ENCODE results near the gene HPS5. TPM values are rescaled to one million over a fixed set of nuclear protein-coding genes. Genes with fewer than 3 reads are reported as not detected.

HPS5 gene
- total RNA-seq, 2 experiments from 2014 or later: 15.8 to 18.0 TPM

DNA sequence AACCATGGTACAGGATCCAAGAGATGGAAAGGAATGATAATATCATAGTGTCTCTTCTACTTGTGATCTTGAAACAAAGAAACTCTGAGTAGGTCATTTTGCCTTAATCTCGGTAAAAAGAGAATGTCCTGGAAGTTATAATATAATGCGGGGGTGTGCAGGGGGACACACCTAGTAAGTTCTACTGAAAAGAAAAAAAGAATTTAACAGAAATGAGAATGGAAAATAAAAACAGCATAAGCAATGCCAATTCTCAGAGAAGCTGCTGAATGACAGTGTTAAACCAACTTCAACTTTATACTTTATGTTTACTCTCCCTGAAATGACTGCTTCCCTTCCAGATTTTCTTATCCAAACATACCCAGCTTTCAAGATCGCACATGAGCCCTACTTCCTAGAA is 2.0 kb downstream of the HPS5 start:
- DNase-seq (no peak), ATAC-seq (no peak)
- Mint-ChIP-seq H3K27me3 (ENCODE audit: low read depth) (no peaks in the 10 kb centered on the region), H3K4me3 (peak overlapping the region; percentile 38), H3K4me1 (ENCODE audit: low read depth) (peaks cover 55% of the 10 kb centered on the region), H3K9me3 (ENCODE audit: insufficient read depth) (no peaks in the 10 kb centered on the region), H3K27ac (no peak overlapping the region), H3K36me3 (ENCODE audit: low read depth) (peaks cover 25% of the 10 kb centered on the region)
- ChIA-PET CTCF (interaction anchor here (1.0 to 4.7 kb wide), 7 partner anchors 13 to 402 kb away, joined by 3 to 40 read pairs (median 5); no protein-coding TSS in a partner anchor), POLR2A (interaction anchor here (1.4 to 4.4 kb wide), 3 partner anchors 64 to 76 kb away, joined by 3 to 74 read pairs (median 27); partner anchors contain the start of gene LDHA)

- POLR2A ChIA-PET: no interaction called here
These were observed 4.4 kb downstream of the HPS5 start for GRCh38 chr11:18317551-18317950.

GRCh38 chr11:18315893-18316292 is 6.0 kb downstream of the HPS5 start:
- Mint-ChIP-seq H3K27ac (no peak overlapping the region), H3K4me1 (ENCODE audit: low read depth) (peaks cover 28% of the 10 kb centered on the region), H3K4me3 (no peak overlapping the region), H3K27me3 (ENCODE audit: low read depth) (no peaks in the 10 kb centered on the region), H3K36me3 (ENCODE audit: low read depth) (peaks cover 23% of the 10 kb centered on the region), H3K9me3 (ENCODE audit: insufficient read depth) (no peaks in the 10 kb centered on the region)
- ATAC-seq (no peak), DNase-seq (no peak)
- CTCF ChIA-PET: interaction anchor here (1.2 to 2.2 kb wide), 3 partner anchors 16 to 72 kb away, joined by 3 to 9 read pairs (median 6); no protein-coding TSS in a partner anchor
- POLR2A ChIA-PET: interaction anchor here (0.7 kb wide), 1 partner anchor 79 kb away, joined by 3 read pairs; the partner anchor contains the start of gene LDHA

More at GRCh38 chr11:18317551-18317950, 4.4 kb downstream of the HPS5 start:
- H3K4me1 Mint-ChIP-seq (ENCODE audit: low read depth): peaks cover 35% of the 10 kb centered on the region
- CTCF ChIA-PET: interaction anchor here (2.2 kb wide), 1 partner anchor 74 kb away, joined by 9 read pairs; no protein-coding TSS in a partner anchor
- H3K9me3 Mint-ChIP-seq (ENCODE audit: insufficient read depth): no peaks in the 10 kb centered on the region
- H3K27me3 Mint-ChIP-seq (ENCODE audit: low read depth): no peaks in the 10 kb centered on the region
- H3K27ac Mint-ChIP-seq: no peak overlapping the region
- H3K36me3 Mint-ChIP-seq (ENCODE audit: low read depth): peaks cover 15% of the 10 kb centered on the region
- no peak for ATAC-seq
- H3K4me3 Mint-ChIP-seq: no peak overlapping the region
- no peak for DNase-seq

- H3K4me3 Mint-ChIP-seq: no peak overlapping the region
- H3K36me3 Mint-ChIP-seq (ENCODE audit: low read depth): peaks cover 26% of the 10 kb centered on the region
- ChIA-PET CTCF (interaction anchor here (1.2 to 2.3 kb wide), 3 partner anchors 8 to 71 kb away, joined by 3 to 6 read pairs (median 6); no protein-coding TSS in a partner anchor), POLR2A (interaction anchor here (0.6 to 1.4 kb wide), 2 partner anchors 55 to 69 kb away, joined by 3 to 4 read pairs; no protein-coding TSS in a partner anchor)
- no peak for DNase-seq
- H3K9me3 Mint-ChIP-seq (ENCODE audit: insufficient read depth): no peaks in the 10 kb centered on the region
- no peak overlapping the region for H3K27ac Mint-ChIP-seq
- H3K4me1 Mint-ChIP-seq (ENCODE audit: low read depth): peaks cover 20% of the 10 kb centered on the region
- ATAC-seq: no peak
- no peaks in the 10 kb centered on the region for H3K27me3 Mint-ChIP-seq (ENCODE audit: low read depth)
These were observed 7.0 kb downstream of the HPS5 start for GRCh38 chr11:18314784-18315523.

DNA sequence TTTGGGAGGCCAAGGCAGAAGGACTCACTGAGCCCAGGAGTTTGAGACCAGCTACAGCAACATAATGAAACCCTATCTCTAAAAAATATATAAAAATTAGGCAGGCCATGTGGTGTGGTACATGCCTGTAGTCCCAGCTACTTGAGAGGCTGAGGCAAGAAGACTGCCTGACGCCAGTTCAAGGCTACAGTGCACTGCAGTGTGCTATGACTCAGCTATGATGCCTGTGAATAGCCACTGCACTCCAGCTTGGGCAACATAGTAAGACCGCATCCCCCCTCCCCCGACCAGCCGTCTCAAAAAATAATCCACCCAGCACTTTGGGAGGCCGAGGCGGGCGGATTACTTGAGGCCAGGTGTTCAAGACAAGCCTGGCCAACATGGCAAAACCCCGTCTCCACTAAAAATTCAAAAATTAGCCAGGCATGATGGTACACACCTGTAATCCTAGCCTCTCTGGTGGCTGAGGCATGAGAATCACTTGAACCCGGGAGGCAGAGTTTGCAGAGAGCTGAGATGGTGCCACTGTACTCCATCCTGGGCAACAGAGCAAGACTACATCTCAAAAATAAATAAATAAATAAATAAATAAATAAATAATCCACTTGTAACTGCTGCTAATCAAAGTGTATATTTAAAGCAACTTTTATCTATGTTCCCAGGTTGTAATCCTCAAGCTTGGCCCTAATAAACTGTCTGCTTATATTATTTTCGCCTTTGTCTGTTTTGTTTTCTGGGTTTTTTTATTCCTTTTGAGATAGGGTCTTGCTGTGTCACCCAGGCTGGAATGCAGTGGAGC is 7.8 kb downstream of the HPS5 start:
- DNase-seq (no peak), ATAC-seq (no peak)
- Mint-ChIP-seq H3K9me3 (ENCODE audit: insufficient read depth) (no peaks in the 10 kb centered on the region), H3K27me3 (ENCODE audit: low read depth) (no peaks in the 10 kb centered on the region), H3K27ac (no peak overlapping the region), H3K4me3 (no peak overlapping the region), H3K4me1 (ENCODE audit: low read depth) (peaks cover 13% of the 10 kb centered on the region), H3K36me3 (ENCODE audit: low read depth) (peaks cover 26% of the 10 kb centered on the region)
- POLR2A ChIA-PET: interaction anchor here (1.2 to 1.4 kb wide), 2 partner anchors 69 to 80 kb away, joined by 3 read pairs; partner anchors contain the start of gene LDHA
- CTCF ChIA-PET: interaction anchor here (1.2 to 2.3 kb wide), 2 partner anchors 7 to 70 kb away, joined by 3 to 6 read pairs; no protein-coding TSS in a partner anchor

DNA sequence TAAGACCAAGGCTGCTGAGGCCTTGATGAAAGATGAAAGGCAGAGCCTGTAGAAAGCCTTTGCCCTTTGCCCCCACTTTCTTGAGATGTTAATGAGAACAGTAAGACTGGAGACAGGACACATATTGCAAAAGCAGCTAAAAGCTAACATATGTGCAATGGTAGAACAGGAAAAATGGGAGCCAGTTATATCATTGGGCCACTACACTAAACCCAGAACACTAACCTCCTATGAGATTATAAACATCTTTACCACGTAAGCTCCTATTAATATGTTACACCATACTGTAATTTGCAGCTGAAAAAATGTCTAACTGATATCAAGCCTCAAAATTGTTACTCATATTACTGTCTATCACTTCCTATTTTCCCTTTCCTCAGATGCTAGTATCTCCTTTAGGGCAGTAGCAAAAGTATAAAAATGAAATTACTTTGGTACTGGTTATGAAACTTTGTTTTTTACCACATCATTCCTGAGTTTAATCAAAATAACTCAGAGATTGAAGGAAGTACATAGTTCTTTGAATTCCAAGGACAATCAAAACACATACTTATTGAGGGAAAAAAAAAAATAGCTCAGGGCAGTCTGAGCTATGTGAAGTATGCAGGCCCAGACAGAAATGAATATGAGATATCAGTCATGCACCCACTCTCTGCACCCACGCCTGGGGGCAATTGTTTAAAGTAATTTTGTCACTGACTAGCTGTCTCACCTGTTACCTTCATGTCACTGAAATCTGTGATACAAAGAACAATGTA is 9.1 kb downstream of the HPS5 start:
- ChIA-PET CTCF (no interaction called here), POLR2A (interaction anchor here (1.7 kb wide), 1 partner anchor 9 kb away, joined by 8 read pairs; the partner anchor contains the start of genes GTF2H1 and HPS5)
- ATAC-seq: no peak
- DNase-seq: no peak
- H3K4me3 Mint-ChIP-seq: no peak overlapping the region
- no peaks in the 10 kb centered on the region for H3K27me3 Mint-ChIP-seq (ENCODE audit: low read depth)
- no peaks in the 10 kb centered on the region for H3K9me3 Mint-ChIP-seq (ENCODE audit: insufficient read depth)
- H3K36me3 Mint-ChIP-seq (ENCODE audit: low read depth): peaks cover 34% of the 10 kb centered on the region
- peak overlapping the region; percentile 22 for H3K27ac Mint-ChIP-seq
- peaks cover 1% of the 10 kb centered on the region for H3K4me1 Mint-ChIP-seq (ENCODE audit: low read depth)

GRCh38 chr11:18312012-18312411 is 9.9 kb downstream of the HPS5 start:
- CTCF ChIA-PET: interaction anchor here (1.2 kb wide), 1 partner anchor 68 kb away, joined by 4 read pairs; no protein-coding TSS in a partner anchor
- Mint-ChIP-seq H3K4me3 (no peak overlapping the region), H3K4me1 (ENCODE audit: low read depth) (no peaks in the 10 kb centered on the region)

DNA sequence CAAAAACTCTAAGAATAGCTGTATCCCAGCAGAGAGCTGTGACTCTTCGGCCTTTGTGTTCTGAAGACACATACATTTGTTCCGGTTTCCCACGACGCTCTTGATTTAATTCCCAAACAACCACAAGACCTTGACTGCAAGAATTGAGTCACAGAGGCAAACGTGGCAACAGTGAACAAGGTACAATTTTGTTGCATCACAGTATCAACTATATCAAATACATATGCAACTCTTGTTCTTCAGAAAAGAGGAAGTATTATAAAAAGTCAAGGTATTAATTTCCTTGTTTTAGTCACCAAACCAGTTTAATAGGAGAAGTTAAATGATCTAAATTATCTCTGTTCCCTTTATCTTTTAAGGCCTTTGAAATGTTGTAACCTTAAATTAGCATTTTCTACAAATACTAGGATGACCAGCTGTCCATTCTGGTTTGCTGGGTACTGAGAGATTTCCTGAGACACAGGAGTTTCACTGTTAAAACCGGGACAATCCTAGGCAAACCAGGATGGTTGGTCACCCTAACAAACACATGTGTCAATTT is 11.1 kb downstream of the HPS5 start:
- no peak for DNase-seq
- Mint-ChIP-seq H3K9me3 (ENCODE audit: insufficient read depth) (no peaks in the 10 kb centered on the region), H3K27me3 (ENCODE audit: low read depth) (no peaks in the 10 kb centered on the region), H3K4me1 (ENCODE audit: low read depth) (no peaks in the 10 kb centered on the region), H3K4me3 (no peak overlapping the region), H3K27ac (no peak overlapping the region), H3K36me3 (ENCODE audit: low read depth) (peaks cover 42% of the 10 kb centered on the region)
- CTCF ChIA-PET: interaction anchor here (1.2 kb wide), 1 partner anchor 67 kb away, joined by 4 read pairs; no protein-coding TSS in a partner anchor
- POLR2A ChIA-PET: no interaction called here
- ATAC-seq: no peak

More at GRCh38 chr11:18312012-18312411, 9.9 kb downstream of the HPS5 start:
- H3K27me3 Mint-ChIP-seq (ENCODE audit: low read depth): no peaks in the 10 kb centered on the region
- ATAC-seq (no peak), DNase-seq (no peak)
- H3K9me3 Mint-ChIP-seq (ENCODE audit: insufficient read depth): no peaks in the 10 kb centered on the region
- POLR2A ChIA-PET: interaction anchor here (1.7 kb wide), 1 partner anchor 10 kb away, joined by 8 read pairs; the partner anchor contains the start of genes GTF2H1 and HPS5
- peaks cover 32% of the 10 kb centered on the region for H3K36me3 Mint-ChIP-seq (ENCODE audit: low read depth)
- no peak overlapping the region for H3K27ac Mint-ChIP-seq

- no peaks in the 10 kb centered on the region for H3K27me3 Mint-ChIP-seq (ENCODE audit: low read depth)
- H3K27ac Mint-ChIP-seq: no peak overlapping the region
- CTCF ChIA-PET: no interaction called here
- H3K4me3 Mint-ChIP-seq: no peak overlapping the region
- H3K36me3 Mint-ChIP-seq (ENCODE audit: low read depth): peaks cover 42% of the 10 kb centered on the region
- no peak for DNase-seq
- POLR2A ChIA-PET: no interaction called here
- ATAC-seq: no peak
- H3K9me3 Mint-ChIP-seq (ENCODE audit: insufficient read depth): no peaks in the 10 kb centered on the region
- H3K4me1 Mint-ChIP-seq (ENCODE audit: low read depth): no peaks in the 10 kb centered on the region
These were observed 12.2 kb downstream of the HPS5 start for GRCh38 chr11:18309691-18310090.

GRCh38 chr11:18308242-18308641 is 13.7 kb downstream of the HPS5 start:
- Mint-ChIP-seq H3K27ac (no peak overlapping the region), H3K9me3 (ENCODE audit: insufficient read depth) (no peaks in the 10 kb centered on the region), H3K27me3 (ENCODE audit: low read depth) (no peaks in the 10 kb centered on the region), H3K36me3 (ENCODE audit: low read depth) (peaks cover 42% of the 10 kb centered on the region), H3K4me3 (no peak overlapping the region), H3K4me1 (ENCODE audit: low read depth) (no peaks in the 10 kb centered on the region)
- CTCF ChIA-PET: interaction anchor here (1.1 kb wide), 1 partner anchor 11 kb away, joined by 4 read pairs; no protein-coding TSS in a partner anchor
- ATAC-seq: no peak
- DNase-seq: no peak
- POLR2A ChIA-PET: no interaction called here

Data from activated CD8-positive, alpha-beta T cell treated with anti-CD3 and anti-CD28 coated beads, Interleukin-2, amount 10 ng/mL, durations not matched to agents 7 days and 5 days (primary cell).